Hematopoietic multipotent progenitor cell treated with erythropoietin and hydrocortisone succinate and interleukin-3 and kit ligand, for 8 days (in vitro differentiated cells): ENCODE results near the gene SRPK3.
A peak's percentile ranks its signal among the peaks of the same experiment; 100 is the strongest.

Experiments
- DNase-seq: peaks from one replicate; pipeline ENCODE4 v3.0.0-alpha.2; 2015

Gene SRPK3

GRCh38 chrX:153789654-153790053 lies 8.8 kb downstream of the SRPK3 start:
- DNase-seq: no peak

GRCh38 chrX:153791104-153791852 lies 10.4 kb downstream of the SRPK3 start:
- peak; percentile 46 for DNase-seq

GRCh38 chrX:153792368-153792767 lies 11.5 kb downstream of the SRPK3 start:
- DNase-seq: no peak

GRCh38 chrX:153793291-153793690 lies 12.4 kb downstream of the SRPK3 start:
- peak; percentile 14 for DNase-seq

- DNase-seq: peak; percentile 94
These were observed 13.4 kb downstream of the SRPK3 start, which contains the start of the genes IDH3G and SSR4 for GRCh38 chrX:153794018-153794896. IDH3G (minus strand) TSS chrX:153794375; CDS start chrX:153794326, 49 bp downstream. SSR4 (plus strand) TSS chrX:153794668; CDS start chrX:153794688, 20 bp downstream.

- no peak for DNase-seq
These were observed 14.3 kb downstream of the SRPK3 start for GRCh38 chrX:153794897-153795816.

GRCh38 chrX:153797415-153798015 lies 16.7 kb downstream of the SRPK3 start:
- DNase-seq: no peak

GRCh38 chrX:153799326-153799725 lies 18.5 kb downstream of the SRPK3 start:
- DNase-seq: no peak

- no peak for DNase-seq
These were observed 19.4 kb downstream of the SRPK3 start for GRCh38 chrX:153800177-153800722.

- no peak for DNase-seq
These were observed 19.9 kb downstream of the SRPK3 start for GRCh38 chrX:153800746-153801145.

- DNase-seq: no peak
These were observed 20.8 kb downstream of the SRPK3 start for GRCh38 chrX:153801669-153802068.

- no peak for DNase-seq
These were observed 21.7 kb downstream of the SRPK3 start for GRCh38 chrX:153802513-153803045.

GRCh38 chrX:153803211-153804099 lies 22.6 kb downstream of the SRPK3 start:
- DNase-seq: no peak

- DNase-seq: no peak
These were observed 23.3 kb downstream of the SRPK3 start for GRCh38 chrX:153804100-153804595.

GRCh38 chrX:153804621-153805020 lies 23.8 kb downstream of the SRPK3 start:
- no peak for DNase-seq

GRCh38 chrX:153805436-153805835 lies 24.6 kb downstream of the SRPK3 start:
- no peak for DNase-seq

- no peak for DNase-seq
These were observed 26.2 kb downstream of the SRPK3 start for GRCh38 chrX:153806999-153807575.

- DNase-seq: no peak
These were observed 27.1 kb downstream of the SRPK3 start for GRCh38 chrX:153807976-153808375.

GRCh38 chrX:153812220-153812619 lies 31.4 kb downstream of the SRPK3 start:
- DNase-seq: no peak

- no peak for DNase-seq
These were observed 32.3 kb downstream of the SRPK3 start for GRCh38 chrX:153813161-153813560.
